LoVo (cell line): ENCODE data around the gene C11orf52.
"Not testable (repeated sequence)": the region's sequence is repeated elsewhere in the genome, so short reads cannot be mapped to it uniquely, and the experiment has no call there.

Experiments used
- DNase-seq: peaks from one replicate; pipeline ENCODE4 v3.0.0-alpha.2; 2016; ENCODE audit warnings: low spot score

Gene C11orf52

GRCh38 chr11:111913031-111913861, 5.5 kb upstream of the C11orf52 start:
- no peak for DNase-seq

GRCh38 chr11:111913997-111914396, 4.7 kb upstream of the C11orf52 start:
- DNase-seq = no peak

- DNase-seq = no peak
Observed at GRCh38 chr11:111916768-111917167, 1.9 kb upstream of the C11orf52 start.

- DNase-seq = no peak
Observed at GRCh38 chr11:111917312-111917711, 1.4 kb upstream of the C11orf52 start.

- no peak for DNase-seq
Observed at GRCh38 chr11:111917788-111918187, 925 bp upstream of the C11orf52 start.

DNA sequence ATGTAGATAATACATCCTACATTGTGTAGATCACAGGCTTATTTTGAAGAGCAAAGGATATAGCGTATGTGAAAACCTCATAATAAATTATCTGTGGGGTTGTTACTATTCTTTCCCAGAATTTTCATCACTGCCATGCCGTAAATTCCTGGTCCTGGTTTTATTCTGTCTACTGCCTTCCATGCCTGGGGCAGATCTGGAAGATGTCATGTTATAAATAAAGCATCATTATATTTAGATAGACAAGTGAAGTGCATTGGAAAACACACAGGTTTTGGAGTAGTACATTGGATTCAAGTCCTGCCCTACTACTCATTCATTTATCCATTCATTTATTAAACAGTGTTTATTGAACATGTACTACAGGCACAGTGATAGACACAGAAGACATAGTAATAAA, 2.2 kb downstream of the C11orf52 start:
- DNase-seq = no peak

GRCh38 chr11:111921541-111922230, 3.0 kb downstream of the C11orf52 start:
- DNase-seq = no peak

- DNase-seq = no peak
Observed at GRCh38 chr11:111922803-111923202, 4.1 kb downstream of the C11orf52 start.

DNA sequence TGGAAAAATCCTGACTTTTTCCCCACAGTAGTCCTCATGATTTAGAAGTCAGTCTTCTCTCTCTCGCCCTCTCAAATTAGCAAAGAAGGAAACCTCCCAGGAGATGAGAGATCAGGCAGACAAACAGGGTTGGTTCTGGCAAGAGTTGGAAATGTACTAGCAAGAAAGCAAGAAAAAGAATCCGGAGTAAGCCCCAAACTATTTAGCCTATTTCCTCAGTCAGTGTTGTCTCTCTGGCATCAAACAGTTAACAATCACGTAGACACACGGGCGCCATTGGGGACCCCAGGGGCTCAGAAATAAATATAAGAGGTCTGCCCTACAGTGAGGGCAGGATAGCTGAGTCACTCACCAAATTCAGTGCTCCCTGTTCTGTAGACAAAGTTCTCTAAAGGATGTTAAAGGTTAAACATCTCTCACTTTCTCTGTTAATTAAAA, 4.7 kb downstream of the C11orf52 start:
- DNase-seq = no peak

DNA sequence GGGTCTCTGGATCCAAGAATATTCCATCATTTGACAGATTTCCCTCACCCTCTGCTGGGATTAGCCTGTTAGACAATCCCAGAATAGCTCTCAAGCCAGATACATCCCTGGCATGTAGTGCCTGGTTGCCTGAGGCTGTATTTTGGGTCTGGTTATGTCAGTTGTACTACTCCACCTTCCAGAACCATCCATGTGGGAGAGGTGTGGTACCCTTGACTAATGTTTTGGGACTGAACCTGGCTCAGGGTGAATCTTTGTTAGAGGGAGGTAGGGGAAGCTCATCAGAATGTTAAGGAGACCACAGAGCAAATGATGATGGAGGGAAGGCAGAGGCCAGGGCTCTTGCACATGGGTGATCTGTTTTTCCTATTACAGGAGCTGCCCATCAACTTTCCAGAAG, 5.2 kb downstream of the C11orf52 start:
- DNase-seq = no peak

DNA sequence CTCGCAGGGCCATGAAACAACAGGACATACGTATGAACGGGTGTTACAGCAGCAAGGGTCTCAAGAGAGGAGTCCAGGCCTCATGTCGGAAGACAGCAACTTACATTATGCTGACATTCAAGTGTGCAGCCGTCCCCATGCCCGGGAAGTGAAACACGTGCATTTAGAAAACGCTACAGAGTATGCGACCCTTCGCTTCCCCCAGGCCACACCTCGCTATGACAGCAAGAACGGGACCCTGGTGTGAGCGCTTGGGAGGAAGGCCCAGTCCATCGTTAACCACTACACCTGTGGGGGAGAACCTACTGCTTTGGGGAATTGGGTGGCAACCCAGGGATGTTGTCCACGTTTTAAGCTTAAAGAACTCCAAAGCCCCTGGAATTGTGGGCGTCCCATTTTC, 7.2 kb downstream of the C11orf52 start:
- DNase-seq = no peak

DNA sequence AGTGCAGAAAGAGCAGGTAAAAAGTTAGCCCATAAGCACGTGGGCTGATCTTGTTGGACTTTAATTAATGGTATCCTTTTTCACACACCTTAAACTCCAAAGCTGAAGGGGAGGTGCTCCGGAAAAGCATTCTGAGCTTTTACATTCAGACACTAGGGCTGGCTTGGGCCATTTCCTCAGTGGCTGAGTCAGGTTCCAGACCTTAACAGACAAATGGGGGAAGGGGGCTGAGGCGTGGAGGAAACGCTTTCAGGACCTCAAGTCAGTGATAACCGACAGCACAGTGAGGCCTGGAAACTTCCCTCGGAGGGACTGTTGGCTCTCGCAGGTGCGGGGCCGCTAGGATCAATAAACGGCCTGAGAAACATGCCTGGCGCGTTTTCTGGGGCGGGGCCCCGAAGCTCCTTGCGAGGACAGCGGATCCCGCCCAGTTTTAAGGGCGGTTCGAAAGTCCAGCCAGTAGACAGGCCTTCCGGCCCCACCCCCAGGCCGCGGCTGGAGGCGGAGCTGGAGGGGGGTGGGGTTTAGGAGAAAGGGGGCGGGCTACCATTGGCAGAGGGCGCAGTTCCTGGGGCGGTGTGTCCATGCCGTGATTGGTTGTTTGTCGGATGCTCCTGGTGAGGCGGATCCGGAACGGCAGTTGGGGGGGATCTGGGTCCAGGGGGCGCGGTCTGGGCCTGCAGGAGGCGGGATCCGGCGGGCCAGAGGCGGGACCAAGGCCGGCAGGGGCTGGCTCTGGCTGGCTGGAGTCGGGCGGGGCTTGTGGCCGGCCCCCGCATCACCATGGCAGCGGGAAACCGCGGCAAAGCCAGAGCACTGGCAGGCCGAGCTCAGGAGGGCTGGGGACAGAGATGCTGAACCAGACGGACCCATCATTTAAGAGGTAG, 8.0 kb downstream of the C11orf52 start:
- peak; percentile 96 for DNase-seq

DNA sequence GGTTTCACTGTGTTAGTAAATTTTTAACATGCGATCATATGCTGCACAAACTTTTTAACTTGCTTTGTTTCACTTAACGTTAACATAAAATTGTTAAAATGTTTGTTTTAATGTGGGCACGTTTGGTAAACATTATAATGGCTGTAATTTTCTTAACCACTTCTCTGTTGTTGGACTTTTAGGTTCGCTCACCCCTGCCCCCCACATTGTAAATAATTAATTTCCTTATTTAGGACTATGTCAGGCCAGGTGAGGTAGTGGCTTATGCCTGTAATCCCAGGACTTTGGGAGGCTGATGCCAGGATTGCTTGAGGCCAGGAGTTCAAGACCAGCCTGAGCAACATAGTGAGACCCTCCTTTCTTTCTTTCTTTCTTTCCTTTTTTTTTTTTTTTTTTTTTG, 11.8 kb downstream of the C11orf52 start:
- no peak for DNase-seq

- no peak for DNase-seq
Observed at GRCh38 chr11:111932611-111932950, 13.9 kb downstream of the C11orf52 start.

DNA sequence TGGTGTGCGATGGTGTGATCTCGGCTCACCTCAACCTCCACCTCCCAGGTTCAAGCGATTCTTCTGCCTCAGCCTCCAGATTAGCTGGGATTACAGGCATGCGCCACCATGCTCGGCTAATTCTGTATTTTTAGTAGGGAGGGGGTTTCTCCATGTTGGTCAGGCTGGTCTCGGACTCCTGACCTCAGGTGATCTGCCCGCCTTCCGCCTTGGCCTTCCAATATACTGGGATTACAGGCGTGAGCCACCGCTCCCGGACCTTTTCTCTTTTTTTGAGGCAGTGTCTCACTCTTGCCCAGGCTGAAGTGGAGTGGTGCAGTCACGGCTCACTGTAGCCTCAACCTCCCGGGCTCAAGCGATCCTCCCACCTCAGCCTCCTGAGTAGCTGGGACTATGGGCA, 14.5 kb downstream of the C11orf52 start:
- not testable (repeated sequence) for DNase-seq

- DNase-seq = no peak
Observed at GRCh38 chr11:111933872-111934271, 15.2 kb downstream of the C11orf52 start.

- no peak for DNase-seq
Observed at GRCh38 chr11:111934306-111934705, 15.6 kb downstream of the C11orf52 start.

GRCh38 chr11:111935317-111936039, 16.8 kb downstream of the C11orf52 start:
- peak; percentile 8 for DNase-seq

- no peak for DNase-seq
Observed at GRCh38 chr11:111936040-111936540, 17.4 kb downstream of the C11orf52 start.

GRCh38 chr11:111937461-111937769, 18.7 kb downstream of the C11orf52 start:
- no peak for DNase-seq

DNA sequence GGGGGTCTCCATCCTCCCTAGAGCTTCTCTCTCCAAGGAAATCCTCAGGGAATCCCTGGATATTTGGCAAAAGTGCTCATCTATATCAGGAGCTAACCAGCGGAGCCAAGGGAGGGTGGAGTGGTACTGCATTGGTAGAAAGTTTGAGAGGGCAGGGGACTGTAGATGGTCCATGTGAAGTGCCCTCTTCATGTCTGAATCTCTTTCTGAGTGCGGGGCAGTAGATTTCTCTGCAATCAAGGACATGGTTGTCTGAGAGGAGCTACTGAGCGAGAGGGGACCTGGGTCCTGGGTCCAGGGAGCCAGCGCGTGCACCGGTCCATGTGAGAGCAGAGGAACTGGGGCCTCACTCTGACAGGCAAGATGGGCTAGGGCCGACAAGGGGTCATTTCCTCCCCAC, 19.1 kb downstream of the C11orf52 start:
- no peak for DNase-seq

DNA sequence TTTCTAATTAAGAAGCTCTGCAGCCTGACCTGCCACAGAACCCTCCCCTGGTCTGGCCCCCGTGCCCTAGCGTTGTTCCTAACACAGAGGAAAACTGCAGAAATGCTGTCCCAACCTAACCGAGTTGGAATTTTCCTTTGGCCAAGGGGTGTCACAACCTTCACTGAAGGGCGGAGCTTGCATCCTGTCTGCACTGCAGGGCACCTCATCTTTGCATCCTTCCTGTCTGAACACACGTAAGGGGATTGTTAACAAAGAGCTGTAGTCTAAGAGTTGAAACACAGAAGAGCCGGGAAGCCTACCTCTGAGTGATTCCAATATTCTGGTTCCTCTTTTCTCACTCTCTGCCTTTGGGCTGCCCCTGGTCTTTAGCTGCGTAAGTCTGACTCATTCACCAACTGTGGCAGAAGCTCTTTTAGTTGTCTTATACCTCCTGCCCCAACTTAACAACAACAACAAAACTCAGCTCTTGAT, 20.0 kb downstream of the C11orf52 start:
- DNase-seq = no peak
